ENCODE measurements around the gene WRNIP1. TPM values are rescaled to one million over a fixed set of nuclear protein-coding genes. Genes with fewer than 3 reads are reported as not detected.
A peak's percentile ranks its signal among the peaks of the same experiment; 100 is the strongest.

Gene WRNIP1
- total and polyA plus RNA-seq, 2 of the 4 experiments (the other 2 are of a cell fraction) = 43.7 to 47.1 TPM

DNA sequence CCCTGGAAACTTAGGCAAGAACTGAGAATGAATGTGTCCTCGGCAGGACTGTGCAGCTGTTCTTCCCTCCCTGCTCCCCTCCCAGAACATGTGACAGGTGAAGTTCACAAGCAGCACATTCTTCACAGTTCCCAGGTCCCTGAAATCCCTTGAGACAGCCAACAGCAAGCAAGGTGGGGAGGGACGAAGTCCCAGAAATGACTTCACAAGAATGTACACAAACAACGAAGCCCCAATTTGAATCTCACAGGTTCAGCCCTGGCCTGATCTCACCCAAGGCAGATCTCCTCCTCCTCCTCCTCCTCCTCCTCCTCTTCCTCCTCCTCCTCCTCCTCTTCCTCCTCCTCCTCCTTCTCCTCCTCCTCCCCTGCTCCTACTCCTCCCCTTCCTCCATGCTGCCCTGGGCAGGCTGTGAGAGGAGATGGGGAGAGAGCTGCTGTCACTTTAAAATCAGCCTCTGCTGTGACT is 32.4 kb downstream of the WRNIP1 start:
- Histone ChIP-seq H4K8ac (ENCODE audit: low read depth in 2 of 2, low read length in 2 of 2) (peak overlapping the region in 1 of 2 experiments; percentile 35; a peak in 2 of 4 replicates), H3K4me3 (ENCODE audit: insufficient read depth, low read depth, low read length) (no peak overlapping the region), H3K79me1 (ENCODE audit: low read depth in 1 of 2, low read length in 2 of 2) (peaks cover 3 to 49% of the 10 kb centered on the region in 2 experiments; a peak in 3 of 4 replicates), H2BK120ac (ENCODE audit: low read depth, low read length) (no peak overlapping the region), H2BK15ac (ENCODE audit: low read depth, low read length) (no peak overlapping the region), H3K14ac (replicated peaks; ENCODE audit: low read depth, low read length) (0 out of 2 replicates have a peak overlapping the region, but pooled peaks have one; percentile 15), H4K91ac (ENCODE audit: insufficient read depth, low read depth, low read length) (peak overlapping the region; percentile 15; the same call in 1 of the 2 replicates), H3K9me3 (ENCODE audit: control insufficient read depth, insufficient read depth, low read length) (no peaks in the 10 kb centered on the region), H2AK5ac (ENCODE audit: low read depth, low read length) (peak overlapping the region; percentile 57; the same call in 1 of the 2 replicates), H2BK20ac (ENCODE audit: low read depth, low read length) (no peak overlapping the region), H2AK9ac (replicated peaks; ENCODE audit: low read depth, low read length, poor library complexity) (no peak overlapping the region), H3K9ac (ENCODE audit: low read depth, low read length) (no peak overlapping the region), H3K4me1 (ENCODE audit: control insufficient read depth, insufficient read depth, low read length) (0 out of 2 replicates have a peak, but pooled peaks cover 7% of the 10 kb centered on the region), H3K56ac (ENCODE audit: extremely low read depth, insufficient read depth, low read length) (no peak overlapping the region), H3K27ac (ENCODE audit: insufficient read depth, low read length) (no peak overlapping the region), H3K27me3 (ENCODE audit: control insufficient read depth, insufficient read depth, low read length) (no peaks in the 10 kb centered on the region), H4K5ac (ENCODE audit: low read depth, low read length) (no peak overlapping the region), H4K20me1 (ENCODE audit: insufficient read depth, low read length) (no peaks in the 10 kb centered on the region), H3K36me3 (ENCODE audit: control insufficient read depth, insufficient read depth, low read length) (no peaks in the 10 kb centered on the region), H3K23ac (ENCODE audit: low read depth, low read length) (peak overlapping the region; percentile 52; the same call in 1 of the 2 replicates), H2AFZ (replicated peaks; ENCODE audit: low read length, poor library complexity) (peak overlapping the region; percentile 14), H3K4me2 (ENCODE audit: low read depth, low read length) (no peak overlapping the region), H3K9me1 (ENCODE audit: insufficient read depth, low read length) (peaks cover 20% of the 10 kb centered on the region), H2BK5ac (ENCODE audit: low read depth, low read length, poor library complexity, severe bottlenecking) (no peak overlapping the region), H3K4ac (ENCODE audit: low read depth, low read length) (peak overlapping the region; percentile 12; the same call in 1 of the 2 replicates), H3K18ac (ENCODE audit: low read depth, low read length) (no peak overlapping the region)
- no peak for DNase-seq
- dilution Hi-C loops (cut with HindIII; ENCODE audit: low sequenced_read_pairs, unreplicated experiment) (no loop called here), intact Hi-C loops (cut with micrococcal nuclease) (no loop called here), in situ Hi-C loops (cut with MboI; ENCODE audit: low sequenced_read_pairs) (loop anchor here (10.0 kb wide), 1 partner anchor 137 kb away; no protein-coding TSS in a partner anchor)
- BruUV-seq (replicated peaks) = no TSS peak
- WGBS, 2 experiments (ENCODE audit: extremely low coverage in 2 of 2, insufficient read length in 1 of 2) = no CpG with 5 or more reads among the region's 3 CpGs
- POLR2A ChIA-PET (ENCODE audit: unreplicated experiment) = no interaction called here
- TF ChIP-seq MAFK (IDR thresholded peaks at IDR 0.05; ENCODE audit: low read depth, low read length) = no peak
- TF ChIP-seq, protein P1, sequence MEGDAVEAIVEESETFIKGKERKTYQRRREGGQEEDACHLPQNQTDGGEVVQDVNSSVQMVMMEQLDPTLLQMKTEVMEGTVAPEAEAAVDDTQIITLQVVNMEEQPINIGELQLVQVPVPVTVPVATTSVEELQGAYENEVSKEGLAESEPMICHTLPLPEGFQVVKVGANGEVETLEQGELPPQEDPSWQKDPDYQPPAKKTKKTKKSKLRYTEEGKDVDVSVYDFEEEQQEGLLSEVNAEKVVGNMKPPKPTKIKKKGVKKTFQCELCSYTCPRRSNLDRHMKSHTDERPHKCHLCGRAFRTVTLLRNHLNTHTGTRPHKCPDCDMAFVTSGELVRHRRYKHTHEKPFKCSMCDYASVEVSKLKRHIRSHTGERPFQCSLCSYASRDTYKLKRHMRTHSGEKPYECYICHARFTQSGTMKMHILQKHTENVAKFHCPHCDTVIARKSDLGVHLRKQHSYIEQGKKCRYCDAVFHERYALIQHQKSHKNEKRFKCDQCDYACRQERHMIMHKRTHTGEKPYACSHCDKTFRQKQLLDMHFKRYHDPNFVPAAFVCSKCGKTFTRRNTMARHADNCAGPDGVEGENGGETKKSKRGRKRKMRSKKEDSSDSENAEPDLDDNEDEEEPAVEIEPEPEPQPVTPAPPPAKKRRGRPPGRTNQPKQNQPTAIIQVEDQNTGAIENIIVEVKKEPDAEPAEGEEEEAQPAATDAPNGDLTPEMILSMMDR (conservative IDR thresholded peaks at IDR 0.05; ENCODE audit: low read depth, low read length) = no peak
- TF ChIP-seq POLR2A (IDR thresholded peaks at IDR 0.05; ENCODE audit: low read depth, low read length) = no peak
- no peak for TF ChIP-seq RFX5 (IDR thresholded peaks at IDR 0.05; ENCODE audit: low read depth, low read length)
- TF ChIP-seq, protein P2, sequence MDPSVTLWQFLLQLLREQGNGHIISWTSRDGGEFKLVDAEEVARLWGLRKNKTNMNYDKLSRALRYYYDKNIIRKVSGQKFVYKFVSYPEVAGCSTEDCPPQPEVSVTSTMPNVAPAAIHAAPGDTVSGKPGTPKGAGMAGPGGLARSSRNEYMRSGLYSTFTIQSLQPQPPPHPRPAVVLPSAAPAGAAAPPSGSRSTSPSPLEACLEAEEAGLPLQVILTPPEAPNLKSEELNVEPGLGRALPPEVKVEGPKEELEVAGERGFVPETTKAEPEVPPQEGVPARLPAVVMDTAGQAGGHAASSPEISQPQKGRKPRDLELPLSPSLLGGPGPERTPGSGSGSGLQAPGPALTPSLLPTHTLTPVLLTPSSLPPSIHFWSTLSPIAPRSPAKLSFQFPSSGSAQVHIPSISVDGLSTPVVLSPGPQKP (IDR thresholded peaks at IDR 0.05; ENCODE audit: borderline replicate concordance, low read depth, low read length) = no peak
- CTCF ChIA-PET = interaction anchor here (0.5 to 0.9 kb wide), 2 partner anchors 53 to 574 kb away, joined by 3 to 6 read pairs; no protein-coding TSS in a partner anchor
- no peak for ATAC-seq (ENCODE audit: low read depth)

Measured in IMR-90 (cell line).